SK-N-SH treated with all-trans-retinoic acid at 6 μM for 48 hours (cell line): Measurements from ENCODE around the gene KCNK17.

Experiments used
- ARNTL ChIP-seq: fragments of 450-650 bp; formaldehyde crosslinking; IDR thresholded peaks from 2 replicates; pipeline ENCODE4 v1.5.0; 2020; ENCODE audit warnings: low read depth, mild to moderate bottlenecking, moderate library complexity, borderline replicate concordance
- RARB ChIP-seq: fragments of 250-450 bp; sonication (Bioruptor Pico); IDR thresholded peaks from 2 replicates; pipeline ENCODE4 v1.8.0; 2021; ENCODE audit warnings: mild to moderate bottlenecking, moderate library complexity
- TCF4 ChIP-seq: fragments of 250-450 bp; sonication (Bioruptor Pico); IDR thresholded peaks from 2 replicates; pipeline ENCODE4 v1.8.0; 2021; ENCODE audit warnings: mild to moderate bottlenecking, moderate library complexity, borderline replicate concordance
- TOX ChIP-seq: fragments of 250-450 bp; sonication (Bioruptor Pico); IDR thresholded peaks from 2 replicates; pipeline ENCODE4 v1.8.0; 2021; ENCODE audit warnings: mild to moderate bottlenecking, moderate library complexity, borderline replicate concordance
- ZC3H10 ChIP-seq: fragments of 250-450 bp; sonication (Bioruptor Pico); IDR thresholded peaks from 2 replicates; pipeline ENCODE4 v1.5.1; 2021; ENCODE audit warnings: mild to moderate bottlenecking, moderate library complexity
- ZFP3 ChIP-seq: fragments of 250-450 bp; sonication (Bioruptor Pico); IDR thresholded peaks from 2 replicates; pipeline ENCODE4 v1.5.0; 2020; ENCODE audit warnings: mild to moderate bottlenecking, moderate library complexity
- ZNF565 ChIP-seq: fragments of 450-650 bp; formaldehyde crosslinking; conservative IDR thresholded peaks from 2 replicates; pipeline ENCODE4 v1.5.0; 2020; ENCODE audit warnings: low read depth, mild to moderate bottlenecking, moderate library complexity
- ZNF70 ChIP-seq: fragments of 450-650 bp; formaldehyde crosslinking; IDR thresholded peaks from 2 replicates; pipeline ENCODE4 v1.5.0; 2020; ENCODE audit warnings: mild to moderate bottlenecking, moderate library complexity
- ZNF8 ChIP-seq: fragments of 450-650 bp; formaldehyde crosslinking; IDR thresholded peaks from 2 replicates; pipeline ENCODE4 v1.5.0; 2020; ENCODE audit warnings: mild to moderate bottlenecking, moderate library complexity
- TF ChIP-seq, protein P1 (sequence below): fragments of 250-450 bp; sonication (Bioruptor Pico); IDR thresholded peaks from 2 replicates; pipeline ENCODE4 v1.8.0; 2020; ENCODE audit warnings: mild to moderate bottlenecking, moderate library complexity, borderline replicate concordance
- TF ChIP-seq, protein P2 (sequence below): fragments of 250-450 bp; sonication (Bioruptor Pico); IDR thresholded peaks from 2 replicates; pipeline ENCODE4 v1.8.0; 2021; ENCODE audit warnings: low read depth, mild to moderate bottlenecking, moderate library complexity, borderline replicate concordance
- TF ChIP-seq, protein P3 (sequence below): fragments of 250-450 bp; sonication (Bioruptor Pico); IDR thresholded peaks from 2 replicates; pipeline ENCODE4 v1.5.1; 2020; ENCODE audit warnings: low read depth, mild to moderate bottlenecking, moderate library complexity

DNA sequence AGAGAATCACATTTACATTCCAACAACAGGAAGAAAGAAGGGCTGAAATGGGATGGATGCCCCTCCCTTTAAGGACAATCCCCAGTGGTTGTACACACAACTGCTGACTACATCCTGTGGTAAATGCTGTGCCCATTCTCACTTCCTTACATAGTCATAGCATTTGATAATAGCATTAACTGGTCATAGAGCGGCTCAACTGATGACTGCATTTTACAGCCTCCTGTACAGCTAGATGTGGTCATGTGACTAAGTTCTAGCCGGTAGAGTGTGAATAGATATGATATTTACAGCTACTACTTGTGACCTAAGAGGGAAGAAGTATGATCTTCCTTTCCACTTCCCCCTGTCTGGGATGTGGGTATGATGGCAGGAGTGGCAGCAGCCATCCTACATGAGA is 24.7 kb downstream of the KCNK17 start:
- TF ChIP-seq ZC3H10 (CRISPR knock-in tag) (no peak), ZNF70 (CRISPR knock-in tag) (no peak), TOX (CRISPR knock-in tag) (no peak), ZFP3 (CRISPR knock-in tag) (no peak), RARB (no peak), ZNF565 (CRISPR knock-in tag) (no peak), ZNF8 (CRISPR knock-in tag) (no peak), ARNTL (CRISPR knock-in tag) (no peak), TCF4 (CRISPR knock-in tag) (no peak)
- TF ChIP-seq, protein P1, sequence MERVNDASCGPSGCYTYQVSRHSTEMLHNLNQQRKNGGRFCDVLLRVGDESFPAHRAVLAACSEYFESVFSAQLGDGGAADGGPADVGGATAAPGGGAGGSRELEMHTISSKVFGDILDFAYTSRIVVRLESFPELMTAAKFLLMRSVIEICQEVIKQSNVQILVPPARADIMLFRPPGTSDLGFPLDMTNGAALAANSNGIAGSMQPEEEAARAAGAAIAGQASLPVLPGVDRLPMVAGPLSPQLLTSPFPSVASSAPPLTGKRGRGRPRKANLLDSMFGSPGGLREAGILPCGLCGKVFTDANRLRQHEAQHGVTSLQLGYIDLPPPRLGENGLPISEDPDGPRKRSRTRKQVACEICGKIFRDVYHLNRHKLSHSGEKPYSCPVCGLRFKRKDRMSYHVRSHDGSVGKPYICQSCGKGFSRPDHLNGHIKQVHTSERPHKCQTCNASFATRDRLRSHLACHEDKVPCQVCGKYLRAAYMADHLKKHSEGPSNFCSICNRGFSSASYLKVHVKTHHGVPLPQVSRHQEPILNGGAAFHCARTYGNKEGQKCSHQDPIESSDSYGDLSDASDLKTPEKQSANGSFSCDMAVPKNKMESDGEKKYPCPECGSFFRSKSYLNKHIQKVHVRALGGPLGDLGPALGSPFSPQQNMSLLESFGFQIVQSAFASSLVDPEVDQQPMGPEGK (CRISPR knock-in tag): no peak
- TF ChIP-seq, protein P2, sequence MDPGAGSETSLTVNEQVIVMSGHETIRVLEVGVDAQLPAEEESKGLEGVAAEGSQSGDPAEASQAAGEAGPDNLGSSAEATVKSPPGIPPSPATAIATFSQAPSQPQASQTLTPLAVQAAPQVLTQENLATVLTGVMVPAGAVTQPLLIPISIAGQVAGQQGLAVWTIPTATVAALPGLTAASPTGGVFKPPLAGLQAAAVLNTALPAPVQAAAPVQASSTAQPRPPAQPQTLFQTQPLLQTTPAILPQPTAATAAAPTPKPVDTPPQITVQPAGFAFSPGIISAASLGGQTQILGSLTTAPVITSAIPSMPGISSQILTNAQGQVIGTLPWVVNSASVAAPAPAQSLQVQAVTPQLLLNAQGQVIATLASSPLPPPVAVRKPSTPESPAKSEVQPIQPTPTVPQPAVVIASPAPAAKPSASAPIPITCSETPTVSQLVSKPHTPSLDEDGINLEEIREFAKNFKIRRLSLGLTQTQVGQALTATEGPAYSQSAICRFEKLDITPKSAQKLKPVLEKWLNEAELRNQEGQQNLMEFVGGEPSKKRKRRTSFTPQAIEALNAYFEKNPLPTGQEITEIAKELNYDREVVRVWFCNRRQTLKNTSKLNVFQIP: no peak
- TF ChIP-seq, protein P3, sequence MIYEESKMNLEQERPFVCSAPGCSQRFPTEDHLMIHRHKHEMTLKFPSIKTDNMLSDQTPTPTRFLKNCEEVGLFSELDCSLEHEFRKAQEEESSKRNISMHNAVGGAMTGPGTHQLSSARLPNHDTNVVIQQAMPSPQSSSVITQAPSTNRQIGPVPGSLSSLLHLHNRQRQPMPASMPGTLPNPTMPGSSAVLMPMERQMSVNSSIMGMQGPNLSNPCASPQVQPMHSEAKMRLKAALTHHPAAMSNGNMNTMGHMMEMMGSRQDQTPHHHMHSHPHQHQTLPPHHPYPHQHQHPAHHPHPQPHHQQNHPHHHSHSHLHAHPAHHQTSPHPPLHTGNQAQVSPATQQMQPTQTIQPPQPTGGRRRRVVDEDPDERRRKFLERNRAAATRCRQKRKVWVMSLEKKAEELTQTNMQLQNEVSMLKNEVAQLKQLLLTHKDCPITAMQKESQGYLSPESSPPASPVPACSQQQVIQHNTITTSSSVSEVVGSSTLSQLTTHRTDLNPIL (CRISPR knock-in tag): no peak
